Activated gamma-delta T cell treated with Interleukin-2 at 50 U/mL for 16 hours (primary cell): ENCODE measurements around the gene SAMSN1.
"Not testable (repeated sequence)": the region's sequence is repeated elsewhere in the genome, so short reads cannot be mapped to it uniquely, and the experiment has no call there.

ENCODE experiments used
- DNase-seq: peaks from one replicate; pipeline ENCODE4 v3.0.0-alpha.2; 2020

SAMSN1 gene

GRCh38 chr21:14527696-14528652, 18.1 kb downstream of the SAMSN1 start:
- DNase-seq, result no peak

DNA sequence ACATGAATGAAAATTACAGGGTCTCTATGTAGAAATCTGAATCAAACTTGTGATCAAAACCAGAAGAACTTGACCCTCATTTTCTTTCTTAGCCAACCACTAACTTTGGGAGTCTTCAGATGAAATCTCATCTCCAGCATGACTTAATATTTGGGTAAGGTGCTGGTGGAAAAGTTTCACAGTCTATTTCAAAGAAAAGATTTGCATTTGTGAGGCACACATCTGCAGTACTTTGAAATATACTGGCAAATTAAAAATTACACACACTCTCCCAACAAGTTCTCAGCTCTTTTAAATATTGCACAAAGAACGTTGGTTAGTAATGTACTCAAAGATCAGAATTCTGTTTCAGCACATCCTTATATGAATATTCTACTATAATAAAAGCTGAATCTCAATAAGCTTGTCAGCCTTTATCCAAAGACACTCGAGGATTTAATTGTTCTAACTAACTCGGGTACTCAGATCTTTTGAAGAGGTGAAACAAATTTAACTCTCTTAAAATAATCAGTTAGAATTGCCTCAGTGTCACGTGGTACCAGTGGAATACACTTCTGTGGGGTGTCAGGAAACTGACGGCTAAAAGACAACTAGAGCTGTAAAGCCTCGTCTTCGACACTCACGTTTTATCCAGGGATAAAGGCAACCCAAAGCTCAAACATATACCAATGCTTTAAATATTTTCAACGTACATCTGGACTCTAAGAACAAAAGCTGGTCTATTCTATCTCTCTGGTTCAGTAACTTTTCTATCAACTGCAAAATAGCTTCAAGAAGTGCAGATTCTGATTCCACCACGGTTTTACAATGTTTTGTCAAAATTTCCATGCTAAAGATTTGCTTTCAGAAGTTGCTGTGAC, 19.0 kb downstream of the SAMSN1 start:
- no peak for DNase-seq

DNA sequence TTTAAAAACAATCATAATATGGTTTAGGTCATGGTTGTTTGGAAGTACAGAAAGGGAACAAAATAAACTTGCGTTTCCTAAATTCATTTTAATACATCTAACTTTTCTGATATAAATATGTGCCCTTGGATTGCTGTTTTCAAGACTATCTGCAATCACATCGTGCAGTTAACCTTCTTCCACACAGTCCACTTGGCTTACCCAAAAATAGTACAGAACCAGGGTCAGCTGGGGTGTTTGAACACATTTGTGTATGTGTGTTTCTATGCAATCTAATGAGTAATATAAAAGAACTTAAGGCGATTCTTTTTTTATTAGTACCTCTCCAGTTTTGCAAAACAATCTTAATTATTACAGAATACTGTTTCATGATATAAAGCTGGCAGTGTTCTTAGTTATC, 19.9 kb downstream of the SAMSN1 start:
- DNase-seq, result no peak

- DNase-seq, result no peak
Observed at GRCh38 chr21:14523234-14523633, 22.9 kb downstream of the SAMSN1 start.

DNA sequence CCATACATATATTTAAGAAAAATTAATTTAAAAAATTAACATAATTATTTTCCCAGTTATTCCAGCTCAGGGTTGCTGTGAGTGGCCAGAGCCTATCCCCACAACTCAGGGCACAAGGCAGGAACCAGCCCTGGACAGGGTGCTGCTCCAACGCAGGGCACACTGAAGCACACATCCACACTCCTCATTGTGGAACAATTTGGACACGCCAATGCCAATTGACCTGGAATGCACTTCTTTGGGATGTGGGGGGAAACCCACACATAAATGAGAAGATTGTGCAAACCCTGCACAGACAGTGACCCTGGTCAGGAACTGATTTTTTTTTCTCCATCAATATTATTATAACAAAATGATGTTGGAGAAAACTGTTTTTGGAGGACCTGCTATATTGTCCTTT, 23.4 kb downstream of the SAMSN1 start:
- DNase-seq, result no peak

DNA sequence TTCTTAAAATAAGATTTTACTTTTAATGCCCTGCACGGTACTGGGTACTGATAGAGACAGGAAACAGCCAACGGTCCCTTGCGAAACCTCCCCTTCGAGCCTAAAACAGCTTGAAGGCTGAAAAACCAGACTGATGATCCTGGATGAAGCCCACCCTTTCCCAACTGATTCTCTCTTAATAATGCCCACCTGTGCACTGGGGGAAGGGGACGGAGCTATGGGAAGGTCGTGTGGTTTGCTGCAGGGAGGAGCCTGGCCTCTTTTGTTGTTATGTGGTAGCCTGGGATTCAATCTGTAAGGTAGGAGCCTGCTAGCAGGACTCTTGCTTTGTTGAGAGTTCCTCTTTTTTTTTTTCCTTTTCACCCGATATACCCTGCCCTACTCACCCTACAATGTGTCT, 25.6 kb downstream of the SAMSN1 start:
- no peak for DNase-seq

- DNase-seq, result no peak
Observed at GRCh38 chr21:14519000-14519399, 27.1 kb downstream of the SAMSN1 start.

DNA sequence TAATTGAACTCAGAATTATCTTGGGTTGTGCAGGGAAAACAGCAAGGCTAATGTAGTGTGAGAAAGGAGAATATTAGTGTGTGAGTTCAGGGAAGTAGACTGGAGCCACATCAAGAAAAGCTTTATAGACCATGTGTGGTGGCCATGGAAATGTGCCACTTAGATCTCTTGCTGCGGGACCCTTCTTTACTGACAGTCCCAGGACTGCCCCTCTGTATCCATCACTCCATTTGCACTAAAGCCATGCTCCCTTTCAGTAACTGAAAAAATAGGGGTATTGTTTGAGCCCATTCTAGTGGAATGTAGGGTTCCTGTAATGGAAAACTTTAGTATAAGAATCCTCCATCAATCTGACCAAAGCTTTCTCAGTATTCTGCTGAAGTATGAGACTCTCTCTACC, 32.3 kb downstream of the SAMSN1 start:
- no peak for DNase-seq

- DNase-seq, result not testable (repeated sequence)
Observed at GRCh38 chr21:14506859-14507457, 39.2 kb downstream of the SAMSN1 start.

DNA sequence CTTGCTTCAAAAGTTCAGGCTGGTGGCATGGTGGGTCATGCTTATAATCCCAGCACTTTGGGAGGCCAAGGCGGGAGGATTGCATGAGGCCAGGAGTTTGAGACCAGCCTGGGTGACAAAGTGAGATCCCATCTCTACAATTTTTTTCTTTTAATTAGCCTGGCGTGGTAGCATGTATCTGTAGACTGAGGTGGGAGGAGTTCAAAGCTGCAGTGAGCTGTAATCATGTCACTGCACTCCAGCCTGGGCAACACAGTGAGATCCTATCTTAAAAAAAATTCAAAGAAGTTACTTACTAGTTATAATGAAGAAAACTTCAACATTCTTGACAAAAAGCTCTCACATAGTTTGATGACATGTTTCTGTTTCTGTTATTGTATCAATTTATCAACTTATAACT, 45.2 kb downstream of the SAMSN1 start:
- DNase-seq, result no peak

DNA sequence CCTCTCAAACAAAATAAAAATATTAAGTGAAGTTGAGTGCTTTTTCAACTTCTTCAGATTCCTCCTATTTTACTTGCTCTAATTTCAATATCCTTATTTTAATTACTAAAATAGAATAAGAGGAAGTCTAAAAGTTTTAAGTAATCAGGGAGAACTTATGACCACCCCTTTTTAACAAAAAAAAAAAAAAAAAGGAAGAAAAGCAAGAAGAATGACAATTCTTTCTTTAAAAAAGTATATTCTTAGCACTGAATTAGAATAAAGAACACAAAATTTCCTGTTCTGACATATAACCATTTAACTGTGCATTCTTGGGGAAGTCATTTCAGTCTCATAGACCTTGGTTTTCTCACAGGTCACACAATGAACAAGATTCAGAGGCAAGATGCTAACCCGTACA, 46.8 kb downstream of the SAMSN1 start:
- DNase-seq, result no peak

- DNase-seq, result no peak
Observed at GRCh38 chr21:14497825-14498224, 48.3 kb downstream of the SAMSN1 start.

GRCh38 chr21:14495075-14495474, 51.0 kb downstream of the SAMSN1 start:
- no peak for DNase-seq

- not testable (repeated sequence) for DNase-seq
Observed at GRCh38 chr21:14494181-14494580, 51.9 kb downstream of the SAMSN1 start.

DNA sequence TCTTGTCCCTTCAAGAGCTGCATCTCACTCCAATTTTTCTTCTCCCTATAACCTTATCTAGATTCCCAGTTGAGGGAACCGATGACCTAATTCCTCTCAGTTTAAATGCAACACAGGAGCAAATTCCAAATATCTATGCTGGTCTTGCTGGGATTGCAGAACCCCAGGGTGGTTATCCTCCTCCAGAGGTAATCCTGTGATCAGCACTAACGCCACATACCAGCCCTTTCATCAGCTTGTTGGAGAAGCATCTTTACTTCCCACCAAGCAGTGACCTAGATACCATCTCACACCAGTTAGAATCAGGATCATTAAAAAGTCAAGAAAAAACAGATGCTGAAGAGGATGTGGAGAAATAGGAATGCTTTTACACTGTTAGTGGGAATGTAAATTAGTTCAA, 52.4 kb downstream of the SAMSN1 start:
- DNase-seq, result no peak

- DNase-seq, result no peak
Observed at GRCh38 chr21:14492931-14493330, 53.2 kb downstream of the SAMSN1 start.

- DNase-seq, result no peak
Observed at GRCh38 chr21:14491269-14491681, 54.8 kb downstream of the SAMSN1 start.

DNA sequence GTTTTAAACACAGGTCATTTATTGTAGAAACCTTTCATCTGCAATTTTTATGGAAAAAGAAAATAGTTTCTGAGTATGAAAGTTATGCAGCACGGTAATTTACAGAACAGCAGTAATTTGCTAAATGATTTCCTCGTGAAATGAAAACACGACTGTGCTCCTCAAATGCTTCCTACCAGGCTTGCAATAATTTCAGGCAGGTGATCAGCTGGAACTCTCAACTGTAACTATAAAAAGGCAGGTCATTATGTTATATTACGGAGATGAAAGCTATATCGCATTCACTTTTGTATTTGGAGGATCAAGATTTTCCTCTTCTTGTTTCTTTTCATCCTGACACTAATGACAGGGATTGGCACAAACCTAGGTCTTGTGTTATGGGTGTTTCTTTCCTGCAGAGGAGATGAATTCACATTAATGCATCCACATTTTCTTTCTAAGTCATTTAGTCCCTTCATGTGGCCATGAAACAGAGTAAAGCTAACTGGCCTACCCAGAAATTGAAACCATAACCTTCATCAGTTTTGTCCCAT, 57.4 kb downstream of the SAMSN1 start:
- DNase-seq, result no peak

DNA sequence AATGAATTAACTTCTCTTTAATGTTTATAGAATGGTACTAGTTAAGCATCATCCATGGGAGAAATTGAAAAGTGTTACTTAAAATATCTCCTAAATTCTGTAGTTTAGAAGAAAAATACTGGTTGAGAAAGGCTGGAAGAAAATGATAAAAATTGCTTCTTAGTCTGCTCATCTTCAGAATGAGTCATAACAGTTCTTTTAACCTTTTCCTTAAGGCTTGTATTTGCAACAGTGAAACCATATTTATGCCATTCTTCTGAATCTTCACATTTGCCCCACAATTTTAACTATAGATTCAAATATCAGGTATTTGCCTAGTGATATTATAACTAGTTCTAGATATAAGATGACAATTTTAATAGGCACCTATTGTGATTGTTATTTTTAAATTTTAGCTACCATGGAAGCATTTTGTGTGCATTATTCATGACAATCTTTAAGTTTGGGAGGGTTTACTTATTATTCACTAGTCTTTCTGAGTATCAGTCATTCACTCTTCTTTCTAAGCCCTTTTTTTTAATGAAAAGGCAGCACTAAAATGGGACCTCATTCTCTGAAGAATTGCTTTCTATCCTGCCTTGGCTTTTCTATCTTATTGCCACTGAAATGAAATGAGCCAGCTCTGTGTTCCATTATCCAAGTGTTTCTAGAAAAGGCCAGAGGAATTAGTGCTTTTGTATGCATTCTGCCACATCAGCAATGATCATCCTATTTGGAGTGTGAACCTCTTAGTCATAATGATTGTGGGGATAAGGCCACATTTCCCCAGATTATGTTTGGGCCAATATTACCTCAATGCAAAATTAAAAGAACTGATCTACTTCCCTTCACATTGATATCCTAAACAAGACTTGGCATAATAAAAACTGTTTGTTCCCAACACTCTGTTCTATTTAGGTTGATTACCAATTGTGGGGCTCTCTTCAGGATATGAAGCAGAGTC, 58.4 kb downstream of the SAMSN1 start:
- no peak for DNase-seq

GRCh38 chr21:14486869-14487268, 59.2 kb downstream of the SAMSN1 start:
- DNase-seq, result no peak

DNA sequence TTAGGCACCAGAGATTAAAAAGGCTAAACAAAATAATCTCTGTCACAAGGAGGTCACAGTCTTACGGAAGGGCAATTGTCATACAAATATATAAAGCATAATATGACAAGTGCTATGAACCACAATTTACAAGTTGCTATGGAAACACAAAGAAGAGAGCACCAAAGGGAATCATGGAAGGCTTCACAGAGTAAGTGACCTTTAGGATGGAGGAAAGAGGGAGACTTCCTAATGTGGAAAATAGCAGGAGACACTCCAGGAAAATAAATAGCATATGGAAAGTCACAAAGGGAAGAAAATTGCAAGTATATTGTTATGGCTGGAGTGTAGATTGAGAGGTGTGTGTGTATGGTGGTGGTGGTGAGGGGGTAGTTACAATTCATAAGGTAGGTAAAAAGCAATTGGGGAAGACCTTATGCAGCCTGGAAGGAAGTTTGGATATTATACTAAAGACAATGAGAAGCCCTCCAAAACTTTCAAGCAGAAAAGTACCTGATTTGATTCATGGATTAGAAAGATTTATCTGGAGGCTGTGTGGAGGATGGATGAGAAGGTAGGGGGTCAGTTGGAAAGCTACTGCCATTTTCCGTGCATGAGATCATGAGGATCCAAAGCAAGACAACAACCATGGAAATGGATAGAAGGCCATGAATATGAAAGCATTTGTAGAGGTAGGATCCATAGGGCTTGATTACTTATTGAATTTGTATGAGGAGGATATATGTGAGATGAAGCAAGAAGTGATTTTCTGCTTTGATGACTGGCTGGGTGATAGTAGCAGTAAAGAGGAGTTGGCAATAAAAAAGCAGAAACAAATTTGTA, 61.7 kb downstream of the SAMSN1 start:
- no peak for DNase-seq
